ENCODE results near the gene MTMR12. TPM values are rescaled to one million over a fixed set of nuclear protein-coding genes. Genes with fewer than 3 reads are reported as not detected.

MTMR12 gene
- total and polyA plus RNA-seq, 4 donors: 7.8 to 43.3 (median 23.8) TPM

GRCh38 chr5:32276173-32276853, 36.4 kb downstream of the MTMR12 start:
- 56 to 74% methylated on average over 4 of the region's 4 CpGs for WGBS, 2 donors
- H3K27ac ChIP-seq (ENCODE audit: low read depth in 1 of 2, low read length in 1 of 2): peak overlapping the region in 1 of 2 donors; percentile 84
- no peak overlapping the region for H3K9ac ChIP-seq (ENCODE audit: insufficient read depth in 1 of 2, low read length in 2 of 2)
- DNase-seq (peak in 2 of 3 donors; percentile 46 to 67), ATAC-seq (ENCODE audit: insufficient read depth, low FRiP score) (no peak)
- no peak overlapping the region for H3K4me3 ChIP-seq
- H3K36me3 ChIP-seq (ENCODE audit: control insufficient read depth in 4 of 4, insufficient read depth in 4 of 4, low read length in 4 of 4): peaks cover 6 to 17% (median 14%) of the 10 kb centered on the region in 4 donors
- H3K4me1 ChIP-seq (ENCODE audit: control insufficient read depth in 5 of 5, insufficient read depth in 5 of 5, low read length in 5 of 5): peaks cover 2 to 17% (median 9%) of the 10 kb centered on the region in 5 donors
- H3K9me3 ChIP-seq (ENCODE audit: control insufficient read depth in 4 of 4, insufficient read depth in 3 of 4, low read length in 3 of 4): no peaks in the 10 kb centered on the region
- H3K27me3 ChIP-seq (ENCODE audit: control insufficient read depth in 3 of 3, insufficient read depth in 3 of 3, low read length in 2 of 3): no peaks in the 10 kb centered on the region
- no peak for TF ChIP-seq CTCF (IDR thresholded peaks at IDR 0.05; ENCODE audit: control extremely low read depth, extremely low read depth)

GRCh38 chr5:32275396-32275741, 37.4 kb downstream of the MTMR12 start:
- peaks cover 2 to 17% (median 9%) of the 10 kb centered on the region in 5 donors for H3K4me1 ChIP-seq (ENCODE audit: control insufficient read depth in 5 of 5, insufficient read depth in 5 of 5, low read length in 5 of 5)
- no peaks in the 10 kb centered on the region for H3K9me3 ChIP-seq (ENCODE audit: control insufficient read depth in 4 of 4, insufficient read depth in 3 of 4, low read length in 3 of 4)
- no peak overlapping the region for H3K9ac ChIP-seq (ENCODE audit: insufficient read depth in 1 of 2, low read length in 2 of 2)
- no peaks in the 10 kb centered on the region for H3K27me3 ChIP-seq (ENCODE audit: control insufficient read depth in 3 of 3, insufficient read depth in 3 of 3, low read length in 2 of 3)
- no peak for TF ChIP-seq CTCF (IDR thresholded peaks at IDR 0.05; ENCODE audit: control extremely low read depth, extremely low read depth)
- peaks cover 6 to 26% (median 17%) of the 10 kb centered on the region in 4 donors for H3K36me3 ChIP-seq (ENCODE audit: control insufficient read depth in 4 of 4, insufficient read depth in 4 of 4, low read length in 4 of 4)
- peak in 2 of 3 donors; percentile 26 to 62 for DNase-seq
- H3K27ac ChIP-seq (ENCODE audit: low read depth in 1 of 2, low read length in 1 of 2): peak overlapping the region in 1 of 2 donors; percentile 54
- 74 to 90% methylated on average over 3 of the region's 3 CpGs for WGBS, 2 donors
- no peak overlapping the region for H3K4me3 ChIP-seq
- ATAC-seq (ENCODE audit: insufficient read depth, low FRiP score): peak; percentile 17

- no peak overlapping the region for H3K4me3 ChIP-seq
- H3K36me3 ChIP-seq (ENCODE audit: control insufficient read depth in 4 of 4, insufficient read depth in 4 of 4, low read length in 4 of 4): peaks cover 6 to 29% (median 20%) of the 10 kb centered on the region in 4 donors
- H3K4me1 ChIP-seq (ENCODE audit: control insufficient read depth in 5 of 5, insufficient read depth in 5 of 5, low read length in 5 of 5): peaks cover 2 to 17% (median 9%) of the 10 kb centered on the region in 5 donors
- 59 to 65% methylated on average over 11 of the region's 11 CpGs for WGBS, 2 donors
- no peaks in the 10 kb centered on the region for H3K9me3 ChIP-seq (ENCODE audit: control insufficient read depth in 4 of 4, insufficient read depth in 3 of 4, low read length in 3 of 4)
- DNase-seq (peak in 2 of 3 donors; percentile 39 to 54), ATAC-seq (ENCODE audit: insufficient read depth, low FRiP score) (no peak)
- H3K9ac ChIP-seq (ENCODE audit: insufficient read depth in 1 of 2, low read length in 2 of 2): no peak overlapping the region
- TF ChIP-seq CTCF (IDR thresholded peaks at IDR 0.05; ENCODE audit: control extremely low read depth, extremely low read depth): no peak
- H3K27ac ChIP-seq (ENCODE audit: low read depth in 1 of 2, low read length in 1 of 2): peak overlapping the region; percentile 54 to 55
- H3K27me3 ChIP-seq (ENCODE audit: control insufficient read depth in 3 of 3, insufficient read depth in 3 of 3, low read length in 2 of 3): no peaks in the 10 kb centered on the region
Measured at GRCh38 chr5:32274548-32275395, 38.0 kb downstream of the MTMR12 start.
